Adrenal gland (tissue), 12 donors: Measurements from ENCODE around the gene ZNF330. TPM values are rescaled to one million over a fixed set of nuclear protein-coding genes. Genes with fewer than 3 reads are reported as not detected.
"Not testable (repeated sequence)": the region's sequence is repeated elsewhere in the genome, so short reads cannot be mapped to it uniquely, and the experiment has no call there.

ENCODE experiments used
- DNase-seq, 7 donors: peaks; one replicate each; pipeline ENCODE4 v3.0.0-alpha.2; 2019 to 2020
- H3K27ac ChIP-seq, 5 donors: fragments of 200-600 bp; sonication (generic) in 4 of 5; 1 replicate in 3 of 5; 2 replicates in 2 of 5; pipeline versions ENCODE4 v1.5.1 to v1.8.0; 2016 to 2020; ENCODE audit warnings: mild to moderate bottlenecking in 1 of 5
- H3K27me3 ChIP-seq: fragments of 200-600 bp; 2 replicates; pipeline ENCODE4 v1.8.0; 2021
- H3K36me3 ChIP-seq, 2 donors: fragments of 200-600 bp; replicated peaks in 1 of 2; 1 replicate in 1 of 2; 2 replicates in 1 of 2; pipeline versions ENCODE4 v1.5.1 to v1.8.0; 2018 to 2022
- H3K4me1 ChIP-seq, 2 donors: fragments of 200-600 bp; replicated peaks in 1 of 2; 1 replicate in 1 of 2; 2 replicates in 1 of 2; pipeline versions ENCODE4 v1.5.1 to v1.8.0; 2018 to 2021
- H3K4me3 ChIP-seq, 4 donors: fragments of 200-600 bp; sonication (generic) in 3 of 4; one replicate each; pipeline ENCODE4 v1.5.1; 2016 to 2018
- H3K9me3 ChIP-seq, 3 donors: fragments of 200-600 bp; sonication (generic) in 1 of 3; replicated peaks in 1 of 3; 1 replicate in 2 of 3; 2 replicates in 1 of 3; pipeline versions ENCODE4 v1.5.1 to v1.8.0; 2016 to 2021
- POLR2A ChIP-seq, 2 donors: fragments of 450-650 bp; IDR thresholded peaks; one replicate each; pipeline ENCODE4 v1.6.1; 2017; ENCODE audit warnings: antibody characterized with exemption in 2 of 2, mild to moderate bottlenecking in 2 of 2, moderate library complexity in 1 of 2
- WGBS, 4 donors: extraction: QIAGEN DNeasy Blood & Tissue Kit in 2 of 4; methylation state at CpG; one replicate each; pipeline versions ENCODE4 v1.1.5 to v1.1.7; 2013 to 2017; 5-methylcytosine and 5-hydroxymethylcytosine counted together
- intact Hi-C, 2 donors: fragments of 100-400 bp; cut with DNase I; formaldehyde crosslinking; loops; one replicate each; pipeline versions ENCODE4 v1.14.1 to v1.15.0; 2022 to 2023
- polyA plus RNA-seq, 3 donors: library from polyadenylated mRNA; stranded (reverse); fragments of 200-250 nt in 2 of 3; fragments of 350-450 nt in 1 of 3; fragmentation: Illumina TruSeq in 1 of 3; extraction: RNeasy Lipid Tissue Mini Kit (QIAGEN cat#74804) in 1 of 3; gene quantifications; one replicate each; pipeline ENCODE4 v1.2.3, GENCODE V29; 2013 to 2014
- total RNA-seq, 9 donors: library from RNA; depleted of rRNA in 4 of 9; stranded (reverse); fragments of >200 nt in 4 of 9; fragments of 120-200 nt in 1 of 9; fragmentation: NEBNext Ultra II Directional in 1 of 9; extraction: Animal tissue kit (Norgen Biotek cat#: 25700) in 1 of 9; gene quantifications; one replicate each; pipeline versions ENCODE4 v1.1.0 to v1.2.4, GENCODE V29; 2013 to 2023
- TF ChIP-seq, protein P1 (sequence below), 6 experiments: fragments of 450-650 bp in 4 of 6; fragments of 200-600 bp in 2 of 6; sonication (generic) in 1 of 6; IDR thresholded peaks; 1 replicate in 5 of 6; 2 replicates in 1 of 6; pipeline versions ENCODE4 v1.5.1 to v1.8.0; 2016 to 2021; ENCODE audit warnings: antibody characterized with exemption in 6 of 6, mild to moderate bottlenecking in 2 of 6, moderate library complexity in 1 of 6
- donor health status: healthy with polysubstance abuse.
- donor health status: Bipolar disorder and iron deficiency.
- donor health status: DM: yes; HTN: yes; CAD: no.
- donor health status: DM: no; HTN: no; CAD: no.
- donor health status: DM: no; HTN: no; CAD: no.
- donor health status: DM: yes; HTN: yes; CAD: no.

Gene ZNF330
- total and polyA plus RNA-seq, 12 donors = 20.0 to 56.3 (median 37.1) TPM

DNA sequence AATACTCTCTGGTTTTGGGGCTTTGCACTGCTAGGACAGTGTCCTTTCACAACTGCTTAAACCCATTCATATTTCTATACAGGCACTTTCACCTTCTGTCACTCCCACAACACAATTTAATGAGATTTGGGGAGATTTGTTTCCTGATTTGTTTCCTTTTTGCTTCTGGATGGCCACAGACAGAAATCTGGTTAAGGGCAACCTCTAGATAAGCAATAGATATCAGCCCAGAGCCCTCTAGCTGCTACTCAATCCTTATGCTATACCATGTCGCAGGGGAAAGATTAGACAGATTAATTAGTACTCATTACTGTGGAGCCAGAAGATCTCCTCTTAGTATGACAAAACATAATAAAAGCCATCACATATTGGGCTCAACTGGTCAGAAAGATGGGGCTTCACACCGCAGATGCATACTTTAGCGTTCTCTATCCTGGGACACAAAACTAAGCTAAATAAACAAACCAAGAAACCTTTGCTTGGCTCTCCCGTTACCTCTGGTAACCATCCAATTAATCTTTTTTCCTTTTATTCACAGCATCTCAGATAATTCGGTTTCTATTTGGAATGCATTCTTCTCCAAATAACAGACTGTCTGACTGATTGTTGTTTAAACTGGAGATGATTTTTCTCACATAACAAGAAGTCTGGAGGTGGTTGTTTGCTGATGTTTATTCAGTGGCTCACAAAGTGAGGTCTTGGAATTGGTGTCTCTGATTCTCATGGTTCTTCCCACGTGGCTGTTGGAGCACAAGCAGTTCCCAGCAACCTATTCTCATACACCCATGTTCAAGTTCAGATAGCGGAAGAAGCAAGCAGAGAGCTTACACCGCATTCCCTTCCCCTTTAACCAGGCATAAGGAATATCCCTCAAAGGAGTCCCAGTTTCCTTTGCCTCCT lies 41.0 kb upstream of the ZNF330 start:
- WGBS, 4 donors = 48 to 64% (median 60%) methylated on average over 8 of the region's 8 CpGs
- Histone ChIP-seq H3K9me3 (no peaks in the 10 kb centered on the region), H3K27ac (no peak overlapping the region), H3K27me3 (no peaks in the 10 kb centered on the region), H3K4me3 (no peak overlapping the region), H3K4me1 (no peaks in the 10 kb centered on the region), H3K36me3 (no peaks in the 10 kb centered on the region)
- no peak for TF ChIP-seq POLR2A (IDR thresholded peaks at IDR 0.05)
- TF ChIP-seq, protein P1, sequence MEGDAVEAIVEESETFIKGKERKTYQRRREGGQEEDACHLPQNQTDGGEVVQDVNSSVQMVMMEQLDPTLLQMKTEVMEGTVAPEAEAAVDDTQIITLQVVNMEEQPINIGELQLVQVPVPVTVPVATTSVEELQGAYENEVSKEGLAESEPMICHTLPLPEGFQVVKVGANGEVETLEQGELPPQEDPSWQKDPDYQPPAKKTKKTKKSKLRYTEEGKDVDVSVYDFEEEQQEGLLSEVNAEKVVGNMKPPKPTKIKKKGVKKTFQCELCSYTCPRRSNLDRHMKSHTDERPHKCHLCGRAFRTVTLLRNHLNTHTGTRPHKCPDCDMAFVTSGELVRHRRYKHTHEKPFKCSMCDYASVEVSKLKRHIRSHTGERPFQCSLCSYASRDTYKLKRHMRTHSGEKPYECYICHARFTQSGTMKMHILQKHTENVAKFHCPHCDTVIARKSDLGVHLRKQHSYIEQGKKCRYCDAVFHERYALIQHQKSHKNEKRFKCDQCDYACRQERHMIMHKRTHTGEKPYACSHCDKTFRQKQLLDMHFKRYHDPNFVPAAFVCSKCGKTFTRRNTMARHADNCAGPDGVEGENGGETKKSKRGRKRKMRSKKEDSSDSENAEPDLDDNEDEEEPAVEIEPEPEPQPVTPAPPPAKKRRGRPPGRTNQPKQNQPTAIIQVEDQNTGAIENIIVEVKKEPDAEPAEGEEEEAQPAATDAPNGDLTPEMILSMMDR (IDR thresholded peaks at IDR 0.05) = no peak
- no peak for DNase-seq
- intact Hi-C loops = no loop called here

DNA sequence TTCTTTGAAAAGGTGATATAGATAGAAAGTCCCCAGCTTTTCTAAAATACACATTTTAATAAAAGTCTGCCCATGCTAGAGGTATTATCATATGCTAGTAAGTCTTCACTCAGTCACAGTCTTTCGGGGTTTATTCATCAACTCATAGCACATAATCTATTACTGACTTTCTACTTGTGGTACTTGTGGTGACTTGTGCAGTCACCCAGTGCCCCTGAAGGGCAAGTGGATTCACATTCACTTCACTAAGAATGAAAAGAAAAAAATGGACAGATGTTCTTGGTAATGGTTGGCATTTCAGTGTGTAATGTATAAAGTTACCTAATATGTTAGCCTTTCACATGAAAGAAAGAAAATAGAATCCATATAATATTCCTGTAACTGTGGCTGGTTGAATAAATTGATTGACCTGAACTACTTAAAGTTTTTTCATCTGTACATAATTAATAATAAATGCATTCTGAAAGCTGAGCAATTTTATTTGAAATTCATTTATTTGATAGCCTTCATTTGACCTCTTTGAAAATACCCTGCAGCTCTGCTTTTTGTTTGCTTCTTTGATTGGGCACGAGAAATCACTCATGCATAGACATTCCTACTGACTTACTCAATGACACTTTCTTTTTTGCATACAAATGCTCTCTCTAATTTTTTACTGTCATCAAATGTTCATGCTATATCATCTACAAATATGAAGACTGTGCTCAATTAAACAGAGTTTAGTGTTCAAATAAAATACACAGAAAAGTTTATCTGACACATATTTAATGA lies 39.5 kb upstream of the ZNF330 start:
- TF ChIP-seq POLR2A (IDR thresholded peaks at IDR 0.05) = no peak
- TF ChIP-seq, protein P1 (IDR thresholded peaks at IDR 0.05) = no peak
- Histone ChIP-seq H3K27me3 (no peaks in the 10 kb centered on the region), H3K9me3 (no peaks in the 10 kb centered on the region), H3K36me3 (no peaks in the 10 kb centered on the region), H3K4me3 (no peak overlapping the region), H3K27ac (no peak overlapping the region), H3K4me1 (no peaks in the 10 kb centered on the region)
- DNase-seq = no peak
- WGBS, 4 donors = 82 to 93% (median 85%) methylated on average over 2 of the region's 2 CpGs
- intact Hi-C loops = no loop called here

DNA sequence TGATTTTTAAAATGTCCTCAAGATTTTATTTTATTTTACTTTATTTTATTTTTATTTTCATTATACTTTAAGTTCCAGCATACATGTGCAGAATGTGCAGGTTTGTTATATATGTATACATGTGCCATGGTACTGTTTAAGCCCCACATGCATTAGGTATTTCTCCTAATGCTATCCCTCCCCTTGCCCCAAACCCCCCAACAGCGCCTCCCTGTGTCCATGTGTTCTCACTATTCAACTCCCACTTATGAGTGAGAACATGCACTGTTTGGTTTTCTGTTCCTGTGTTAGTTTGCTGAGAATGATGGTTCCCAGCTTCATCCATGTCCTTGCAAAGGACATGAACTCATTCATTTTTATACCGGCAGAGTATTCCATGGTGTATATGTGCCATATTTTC lies 37.2 kb upstream of the ZNF330 start:
- H3K36me3 ChIP-seq, DNase-seq, intact Hi-C loops, H3K4me1 ChIP-seq, H3K27ac ChIP-seq, H3K27me3 ChIP-seq, H3K4me3 ChIP-seq, H3K9me3 ChIP-seq: not testable (repeated sequence)
- 60 to 72% (median 67%) methylated on average over 2 of the region's 2 CpGs for WGBS, 4 donors

DNA sequence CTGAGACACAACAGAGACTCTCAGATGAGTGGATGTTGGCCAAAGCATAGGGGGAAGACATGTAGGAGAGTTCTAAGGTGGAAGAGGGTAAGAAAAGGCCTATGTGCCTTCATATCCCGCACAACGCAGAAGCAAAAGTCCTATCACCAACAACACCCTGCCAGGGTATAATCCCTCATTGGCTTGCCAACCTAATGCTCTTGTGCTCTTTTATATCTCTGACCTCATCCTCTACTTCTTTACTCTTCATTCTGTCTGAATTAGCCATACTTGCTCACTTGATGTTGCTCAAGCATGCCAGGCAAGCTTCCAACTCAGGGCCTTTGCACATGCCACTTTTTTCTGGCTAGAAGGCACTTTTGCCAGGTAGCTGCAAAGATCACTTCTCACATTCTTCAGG lies 28.1 kb upstream of the ZNF330 start:
- Histone ChIP-seq H3K27me3 (no peaks in the 10 kb centered on the region), H3K9me3 (no peaks in the 10 kb centered on the region), H3K36me3 (no peaks in the 10 kb centered on the region), H3K27ac (no peak overlapping the region), H3K4me1 (peaks cover 0 to 8% of the 10 kb centered on the region in 2 donors), H3K4me3 (no peak overlapping the region)
- 94% methylated on average over 2 of the region's 2 CpGs for WGBS, 4 donors
- intact Hi-C loops = no loop called here
- DNase-seq = no peak
- TF ChIP-seq, protein P1 (IDR thresholded peaks at IDR 0.05) = no peak
- no peak for TF ChIP-seq POLR2A (IDR thresholded peaks at IDR 0.05)
